SK-N-SH treated with all-trans-retinoic acid at 6 μM for 48 hours (cell line): ENCODE measurements around the gene SMAP2.

Experiments used
- ATAC-seq: fragments of 200-7000 bp; cut with Tn5 transposase; 3 replicates; pipeline ENCODE4 v1.9.1; 2020; ENCODE audit warnings: mild to moderate bottlenecking, moderate library complexity
- ARNTL ChIP-seq: fragments of 450-650 bp; formaldehyde crosslinking; IDR thresholded peaks from 2 replicates; pipeline ENCODE4 v1.5.0; 2020; ENCODE audit warnings: low read depth, mild to moderate bottlenecking, moderate library complexity, borderline replicate concordance
- BACH2 ChIP-seq: fragments of 250-450 bp; sonication (Bioruptor Pico); IDR thresholded peaks from 2 replicates; pipeline ENCODE4 v1.9.0; 2021; ENCODE audit warnings: mild to moderate bottlenecking, borderline replicate concordance
- CSDC2 ChIP-seq: fragments of 250-450 bp; sonication (Bioruptor Pico); IDR thresholded peaks from 2 replicates; pipeline ENCODE4 v1.5.0; 2020; ENCODE audit warnings: mild to moderate bottlenecking, moderate library complexity
- ESRRG ChIP-seq: fragments of 250-450 bp; sonication (Bioruptor Pico); IDR thresholded peaks from 2 replicates; pipeline ENCODE4 v1.6.1; 2021; ENCODE audit warnings: mild to moderate bottlenecking
- GLIS3 ChIP-seq: fragments of 250-450 bp; sonication (Bioruptor Pico); IDR thresholded peaks from 2 replicates; pipeline ENCODE4 v1.5.0; 2020; ENCODE audit warnings: mild to moderate bottlenecking, moderate library complexity
- ISL1 ChIP-seq: fragments of 250-450 bp; sonication (Bioruptor Pico); IDR thresholded peaks from 2 replicates; pipeline ENCODE4 v2.1.2; 2022; ENCODE audit warnings: mild to moderate bottlenecking, moderate library complexity
- OSR1 ChIP-seq: fragments of 250-450 bp; sonication (Bioruptor Pico); IDR thresholded peaks from 2 replicates; pipeline ENCODE4 v1.8.0; 2022; ENCODE audit warnings: moderate library complexity, mild to moderate bottlenecking, inconsistent platforms
- POU6F1 ChIP-seq: fragments of 250-450 bp; sonication (Bioruptor Pico); IDR thresholded peaks from 2 replicates; pipeline ENCODE4 v1.8.0; 2021; ENCODE audit warnings: low read depth, mild to moderate bottlenecking, moderate library complexity, borderline replicate concordance
- PPARA ChIP-seq: fragments of 250-450 bp; sonication (Bioruptor Pico); IDR thresholded peaks from 2 replicates; pipeline ENCODE4 v1.5.0; 2020; ENCODE audit warnings: mild to moderate bottlenecking, borderline replicate concordance
- RARB ChIP-seq: fragments of 250-450 bp; sonication (Bioruptor Pico); IDR thresholded peaks from 2 replicates; pipeline ENCODE4 v1.8.0; 2021; ENCODE audit warnings: mild to moderate bottlenecking, moderate library complexity
- SNAI2 ChIP-seq: fragments of 250-450 bp; sonication (Bioruptor Pico); IDR thresholded peaks from 2 replicates; pipeline ENCODE4 v1.5.0; 2020; ENCODE audit warnings: mild to moderate bottlenecking, moderate library complexity
- TCF4 ChIP-seq: fragments of 250-450 bp; sonication (Bioruptor Pico); IDR thresholded peaks from 2 replicates; pipeline ENCODE4 v1.8.0; 2021; ENCODE audit warnings: mild to moderate bottlenecking, moderate library complexity, borderline replicate concordance
- TOX ChIP-seq: fragments of 250-450 bp; sonication (Bioruptor Pico); IDR thresholded peaks from 2 replicates; pipeline ENCODE4 v1.8.0; 2021; ENCODE audit warnings: mild to moderate bottlenecking, moderate library complexity, borderline replicate concordance
- ZC3H10 ChIP-seq: fragments of 250-450 bp; sonication (Bioruptor Pico); IDR thresholded peaks from 2 replicates; pipeline ENCODE4 v1.5.1; 2021; ENCODE audit warnings: mild to moderate bottlenecking, moderate library complexity
- ZFP3 ChIP-seq: fragments of 250-450 bp; sonication (Bioruptor Pico); IDR thresholded peaks from 2 replicates; pipeline ENCODE4 v1.5.0; 2020; ENCODE audit warnings: mild to moderate bottlenecking, moderate library complexity
- ZFP30 ChIP-seq: fragments of 450-650 bp; formaldehyde crosslinking; IDR thresholded peaks from 2 replicates; pipeline ENCODE4 v1.5.0; 2022; ENCODE audit warnings: mild to moderate bottlenecking, moderate library complexity
- ZNF565 ChIP-seq: fragments of 450-650 bp; formaldehyde crosslinking; conservative IDR thresholded peaks from 2 replicates; pipeline ENCODE4 v1.5.0; 2020; ENCODE audit warnings: low read depth, mild to moderate bottlenecking, moderate library complexity
- ZNF70 ChIP-seq: fragments of 450-650 bp; formaldehyde crosslinking; IDR thresholded peaks from 2 replicates; pipeline ENCODE4 v1.5.0; 2020; ENCODE audit warnings: mild to moderate bottlenecking, moderate library complexity
- ZNF8 ChIP-seq: fragments of 450-650 bp; formaldehyde crosslinking; IDR thresholded peaks from 2 replicates; pipeline ENCODE4 v1.5.0; 2020; ENCODE audit warnings: mild to moderate bottlenecking, moderate library complexity
- TF ChIP-seq, protein P1 (sequence below): fragments of 250-450 bp; sonication (Bioruptor Pico); IDR thresholded peaks from 2 replicates; pipeline ENCODE4 v1.5.1; 2020; ENCODE audit warnings: low read depth, mild to moderate bottlenecking, moderate library complexity
- TF ChIP-seq, protein P2 (sequence below): fragments of 250-450 bp; sonication (Bioruptor Pico); IDR thresholded peaks from 2 replicates; pipeline ENCODE4 v1.5.0; 2020; ENCODE audit warnings: mild to moderate bottlenecking, moderate library complexity

SMAP2 gene

DNA sequence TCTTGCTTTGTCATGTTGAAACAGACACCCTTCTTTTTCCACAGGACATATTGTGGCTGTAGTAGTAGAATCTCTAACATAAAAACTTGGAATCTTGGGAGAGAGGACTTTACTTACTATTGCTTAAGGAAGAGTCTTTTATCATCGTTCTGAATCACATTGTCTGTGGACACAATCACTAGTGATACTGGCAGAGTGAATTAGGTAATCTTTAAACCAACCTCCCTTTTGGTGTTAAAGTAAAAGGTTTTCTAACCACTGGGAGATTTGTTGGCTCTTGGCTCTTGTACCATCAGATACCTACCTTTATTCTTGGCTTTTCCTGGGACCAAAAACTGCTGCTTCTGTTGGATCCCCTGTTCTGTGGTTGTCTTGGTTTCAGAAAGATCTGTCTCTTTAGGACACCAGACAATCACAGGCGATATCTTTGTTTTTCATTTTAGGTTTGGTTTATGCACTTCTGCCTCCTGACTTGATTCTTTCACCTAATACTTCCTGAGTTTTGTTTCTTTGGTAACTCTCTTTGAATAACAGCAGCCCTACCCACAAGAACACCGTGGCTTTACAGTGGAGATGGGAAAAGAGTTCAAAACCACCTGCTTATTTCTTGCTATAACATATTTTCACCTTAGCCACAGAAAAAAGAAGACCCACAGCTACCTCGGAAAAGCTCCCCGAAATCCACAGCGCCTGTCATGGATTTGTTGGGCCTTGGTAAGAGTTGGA, 40.2 kb downstream of the SMAP2 start:
- no peak for ATAC-seq
- TF ChIP-seq CSDC2 (CRISPR knock-in tag) = no peak
- no peak for TF ChIP-seq ISL1

DNA sequence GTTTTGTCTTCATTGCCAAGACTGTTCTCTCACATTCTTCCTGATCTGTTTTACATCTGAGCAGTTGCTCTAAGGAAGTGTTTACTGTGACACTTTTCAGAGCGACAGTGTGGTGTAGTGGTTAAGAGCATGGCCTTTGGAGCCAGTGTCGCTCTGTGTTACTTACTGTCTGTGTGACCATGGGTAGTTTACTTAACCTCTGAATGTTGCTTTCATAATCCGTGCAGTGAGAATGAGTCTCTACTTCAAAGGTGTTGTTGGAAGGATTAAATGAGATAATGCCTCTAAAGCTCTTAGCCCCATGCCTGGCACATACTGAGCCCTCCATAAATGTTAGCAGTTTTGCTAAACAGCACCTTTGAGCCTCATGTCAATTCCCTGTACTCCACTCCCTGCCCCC, 40.8 kb downstream of the SMAP2 start:
- ATAC-seq = no peak
- TF ChIP-seq PPARA (no peak), POU6F1 (CRISPR knock-in tag) (no peak)

- TF ChIP-seq ZFP30 (CRISPR knock-in tag) = no peak
- TF ChIP-seq ZFP3 (CRISPR knock-in tag) = no peak
- no peak for TF ChIP-seq CSDC2 (CRISPR knock-in tag)
- no peak for TF ChIP-seq TOX (CRISPR knock-in tag)
- no peak for TF ChIP-seq ESRRG (CRISPR knock-in tag)
- TF ChIP-seq ISL1 = no peak
- TF ChIP-seq RARB (CRISPR knock-in tag) = no peak
- TF ChIP-seq OSR1 = no peak
- TF ChIP-seq, protein P1, sequence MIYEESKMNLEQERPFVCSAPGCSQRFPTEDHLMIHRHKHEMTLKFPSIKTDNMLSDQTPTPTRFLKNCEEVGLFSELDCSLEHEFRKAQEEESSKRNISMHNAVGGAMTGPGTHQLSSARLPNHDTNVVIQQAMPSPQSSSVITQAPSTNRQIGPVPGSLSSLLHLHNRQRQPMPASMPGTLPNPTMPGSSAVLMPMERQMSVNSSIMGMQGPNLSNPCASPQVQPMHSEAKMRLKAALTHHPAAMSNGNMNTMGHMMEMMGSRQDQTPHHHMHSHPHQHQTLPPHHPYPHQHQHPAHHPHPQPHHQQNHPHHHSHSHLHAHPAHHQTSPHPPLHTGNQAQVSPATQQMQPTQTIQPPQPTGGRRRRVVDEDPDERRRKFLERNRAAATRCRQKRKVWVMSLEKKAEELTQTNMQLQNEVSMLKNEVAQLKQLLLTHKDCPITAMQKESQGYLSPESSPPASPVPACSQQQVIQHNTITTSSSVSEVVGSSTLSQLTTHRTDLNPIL = no peak
- no peak for TF ChIP-seq ZNF565 (CRISPR knock-in tag)
- no peak for TF ChIP-seq GLIS3
- no peak for TF ChIP-seq TCF4 (CRISPR knock-in tag)
- TF ChIP-seq SNAI2 = no peak
- TF ChIP-seq ZNF70 (CRISPR knock-in tag) = no peak
- no peak for TF ChIP-seq ZC3H10
- TF ChIP-seq ARNTL = no peak
- ATAC-seq = no peak
Measured at GRCh38 chr1:40416709-40417108, 43.2 kb downstream of the SMAP2 start.

DNA sequence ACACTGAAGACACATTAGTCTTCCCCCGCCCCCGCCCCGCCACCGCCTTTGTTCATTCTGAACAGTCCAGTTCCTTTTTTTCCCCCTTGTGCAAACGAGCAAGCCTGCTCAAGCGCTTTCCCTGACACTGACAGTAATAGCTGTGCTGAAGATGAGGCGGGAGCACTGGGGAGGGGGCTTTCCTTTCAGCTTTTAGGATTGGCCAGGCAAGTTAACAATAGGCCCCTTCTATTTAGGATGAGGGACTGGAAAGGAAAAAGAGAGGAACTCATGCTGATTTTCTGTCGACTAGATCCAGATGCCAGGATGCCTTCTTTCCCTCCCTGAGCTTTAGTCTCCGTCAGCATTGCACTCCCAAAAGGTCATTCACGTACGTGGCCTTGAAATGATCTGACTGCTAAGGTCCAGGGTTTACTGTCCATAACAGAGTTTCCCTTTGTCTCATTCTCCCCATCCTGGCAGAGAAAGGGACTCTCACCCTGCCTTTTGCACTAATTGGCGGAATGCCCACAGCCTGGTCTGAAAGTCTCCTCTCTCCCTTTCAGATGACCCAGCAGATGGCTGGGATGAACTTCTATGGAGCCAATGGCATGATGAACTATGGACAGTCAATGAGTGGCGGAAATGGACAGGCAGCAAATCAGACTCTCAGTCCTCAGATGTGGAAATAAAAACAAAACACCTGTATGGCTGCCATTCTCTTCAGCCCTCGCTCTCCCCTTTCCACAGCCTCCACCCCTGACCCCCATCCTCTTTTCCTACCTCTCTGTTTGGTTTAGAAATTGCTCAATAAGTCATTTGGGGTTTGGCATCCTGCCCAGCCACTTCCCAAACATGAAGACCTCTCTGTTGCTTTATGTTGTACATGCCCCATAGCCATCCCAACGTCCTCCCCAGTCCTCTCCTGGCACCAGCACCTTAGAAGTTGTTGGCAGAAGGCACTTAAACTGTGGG, 48.2 kb downstream of the SMAP2 start:
- no peak for ATAC-seq
- TF ChIP-seq ZFP3 (CRISPR knock-in tag) (no peak), BACH2 (CRISPR knock-in tag) (no peak), ZNF565 (CRISPR knock-in tag) (no peak), CSDC2 (CRISPR knock-in tag) (no peak), ZNF8 (CRISPR knock-in tag) (no peak), ISL1 (no peak), POU6F1 (CRISPR knock-in tag) (no peak), ZC3H10 (no peak), TCF4 (CRISPR knock-in tag) (no peak), ZNF70 (CRISPR knock-in tag) (no peak), SNAI2 (no peak), ARNTL (no peak), ZFP30 (CRISPR knock-in tag) (no peak), ESRRG (CRISPR knock-in tag) (no peak)
- TF ChIP-seq, protein P2, sequence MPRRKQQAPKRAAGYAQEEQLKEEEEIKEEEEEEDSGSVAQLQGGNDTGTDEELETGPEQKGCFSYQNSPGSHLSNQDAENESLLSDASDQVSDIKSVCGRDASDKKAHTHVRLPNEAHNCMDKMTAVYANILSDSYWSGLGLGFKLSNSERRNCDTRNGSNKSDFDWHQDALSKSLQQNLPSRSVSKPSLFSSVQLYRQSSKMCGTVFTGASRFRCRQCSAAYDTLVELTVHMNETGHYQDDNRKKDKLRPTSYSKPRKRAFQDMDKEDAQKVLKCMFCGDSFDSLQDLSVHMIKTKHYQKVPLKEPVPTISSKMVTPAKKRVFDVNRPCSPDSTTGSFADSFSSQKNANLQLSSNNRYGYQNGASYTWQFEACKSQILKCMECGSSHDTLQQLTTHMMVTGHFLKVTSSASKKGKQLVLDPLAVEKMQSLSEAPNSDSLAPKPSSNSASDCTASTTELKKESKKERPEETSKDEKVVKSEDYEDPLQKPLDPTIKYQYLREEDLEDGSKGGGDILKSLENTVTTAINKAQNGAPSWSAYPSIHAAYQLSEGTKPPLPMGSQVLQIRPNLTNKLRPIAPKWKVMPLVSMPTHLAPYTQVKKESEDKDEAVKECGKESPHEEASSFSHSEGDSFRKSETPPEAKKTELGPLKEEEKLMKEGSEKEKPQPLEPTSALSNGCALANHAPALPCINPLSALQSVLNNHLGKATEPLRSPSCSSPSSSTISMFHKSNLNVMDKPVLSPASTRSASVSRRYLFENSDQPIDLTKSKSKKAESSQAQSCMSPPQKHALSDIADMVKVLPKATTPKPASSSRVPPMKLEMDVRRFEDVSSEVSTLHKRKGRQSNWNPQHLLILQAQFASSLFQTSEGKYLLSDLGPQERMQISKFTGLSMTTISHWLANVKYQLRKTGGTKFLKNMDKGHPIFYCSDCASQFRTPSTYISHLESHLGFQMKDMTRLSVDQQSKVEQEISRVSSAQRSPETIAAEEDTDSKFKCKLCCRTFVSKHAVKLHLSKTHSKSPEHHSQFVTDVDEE = no peak
